Measurements from ENCODE around the gene ADA.
"Not testable (repeated sequence)": the region's sequence is repeated elsewhere in the genome, so short reads cannot be mapped to it uniquely, and the experiment has no call there.

The ADA gene

DNA sequence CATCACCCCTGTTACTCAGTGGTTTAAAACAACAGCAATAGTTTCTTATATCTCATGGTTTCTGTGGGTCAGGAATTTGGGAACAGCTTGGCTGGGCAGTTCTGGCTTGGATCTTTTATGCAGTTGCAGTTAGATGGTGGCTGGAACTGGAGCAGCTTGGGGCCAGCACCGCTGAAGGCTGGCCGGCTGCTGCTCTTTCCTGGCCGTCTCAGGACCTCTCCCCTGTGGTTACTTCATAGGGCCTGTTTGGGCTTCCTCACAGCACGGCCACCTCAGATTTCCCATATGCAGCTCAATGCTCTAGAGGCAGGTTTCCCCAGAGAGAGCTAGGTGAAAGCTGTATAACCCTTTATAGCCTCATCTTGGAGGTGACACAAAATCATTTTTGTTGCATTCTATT, 53.6 kb downstream of the ADA start:
- DNase-seq, result no peak

DNA sequence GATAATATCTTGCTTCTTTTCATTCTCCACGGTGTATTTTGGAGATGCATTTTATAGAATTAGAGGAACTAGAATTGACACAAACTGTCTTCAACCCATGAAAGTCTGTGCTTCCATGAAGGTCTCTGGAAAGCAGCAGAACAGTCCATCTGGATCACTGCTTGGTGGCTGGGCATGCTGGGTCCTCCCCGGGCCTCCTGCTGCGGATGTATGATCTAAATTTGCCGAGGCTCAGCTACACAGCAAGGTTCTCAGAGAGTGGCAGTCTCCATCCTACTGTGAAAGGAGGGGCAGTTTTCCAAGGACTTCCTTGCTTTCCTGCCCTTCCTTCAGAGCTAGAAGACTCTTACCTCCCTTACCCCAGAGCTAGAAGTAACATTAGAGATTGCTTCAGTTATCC, 54.0 kb downstream of the ADA start:
- DNase-seq, result no peak

DNA sequence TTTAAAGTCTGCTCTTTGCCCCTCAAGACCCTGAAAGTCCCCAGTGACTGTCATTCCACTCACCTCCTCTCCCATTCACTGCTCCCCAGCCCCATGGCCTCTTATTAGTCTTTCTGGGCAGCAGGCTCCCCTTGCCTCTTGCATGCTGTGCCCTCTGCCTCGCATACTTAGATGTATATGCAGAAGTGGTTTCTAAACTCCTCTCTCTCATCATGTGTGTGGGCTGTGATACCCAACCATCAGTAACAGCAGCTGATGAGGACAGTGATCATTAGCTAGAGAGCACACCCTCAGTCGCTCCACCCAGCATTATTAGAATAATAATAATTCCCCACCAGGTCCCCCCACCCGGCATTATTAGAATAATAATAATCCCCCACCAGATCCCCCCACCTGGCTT, 54.6 kb downstream of the ADA start:
- no peak for DNase-seq

DNA sequence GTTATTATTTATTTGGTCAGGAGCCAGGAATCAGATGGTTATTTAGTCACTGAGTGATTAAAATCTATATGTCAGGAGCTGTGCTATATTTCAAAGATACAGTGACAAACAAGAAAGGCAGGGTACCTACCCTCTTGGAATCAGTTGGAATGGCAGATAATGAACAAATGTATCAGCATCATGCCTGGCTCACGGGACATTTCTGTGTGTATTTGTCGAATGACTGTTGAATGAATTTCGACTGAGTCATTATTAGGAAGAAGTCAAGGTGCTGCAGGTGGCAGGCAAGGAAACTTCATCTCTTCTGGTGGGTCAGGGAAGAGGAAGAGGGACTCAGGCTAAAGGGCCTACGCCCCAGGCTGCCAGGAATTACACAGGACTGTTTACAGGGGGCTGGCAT, 55.5 kb downstream of the ADA start:
- DNase-seq, result no peak

DNA sequence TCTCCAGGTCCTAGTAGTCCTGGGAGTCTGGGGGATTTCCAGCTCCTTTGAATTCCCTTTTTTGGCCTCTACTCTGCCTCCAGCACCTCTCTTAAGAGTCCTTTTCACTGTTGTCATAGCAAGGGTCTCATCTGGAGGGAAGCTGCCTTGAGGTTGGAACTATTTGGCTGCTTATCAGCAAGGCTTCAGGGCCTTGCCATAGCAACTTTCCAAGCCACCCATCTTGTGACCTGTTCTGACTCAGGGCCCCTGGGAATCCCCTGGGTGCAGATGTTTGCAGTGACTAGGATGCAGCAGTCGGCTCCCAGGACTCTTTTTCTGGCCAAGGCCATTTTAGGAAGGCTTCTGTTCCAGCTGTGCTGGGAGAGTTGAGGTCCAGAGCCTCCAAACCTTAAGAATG, 56.8 kb downstream of the ADA start:
- DNase-seq, result no peak

DNA sequence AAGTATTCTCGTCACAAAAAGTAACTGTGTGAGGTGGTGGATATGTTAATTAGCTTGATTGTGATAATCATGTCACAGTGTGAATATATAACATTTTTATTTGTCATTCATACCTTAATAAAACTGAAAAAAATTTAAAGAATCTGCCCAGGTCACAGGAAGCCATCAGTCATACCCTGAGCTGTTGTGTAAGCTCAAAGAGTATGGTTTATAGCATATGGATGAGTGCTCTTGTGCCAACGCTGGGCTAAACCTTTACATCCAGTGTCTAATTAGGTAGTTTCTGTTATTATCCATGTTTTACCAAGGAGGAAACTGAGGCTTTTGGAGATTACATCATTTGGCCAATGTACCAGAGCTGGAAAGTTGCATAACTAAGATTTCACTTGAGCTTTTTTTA, 57.7 kb downstream of the ADA start:
- no peak for DNase-seq

DNA sequence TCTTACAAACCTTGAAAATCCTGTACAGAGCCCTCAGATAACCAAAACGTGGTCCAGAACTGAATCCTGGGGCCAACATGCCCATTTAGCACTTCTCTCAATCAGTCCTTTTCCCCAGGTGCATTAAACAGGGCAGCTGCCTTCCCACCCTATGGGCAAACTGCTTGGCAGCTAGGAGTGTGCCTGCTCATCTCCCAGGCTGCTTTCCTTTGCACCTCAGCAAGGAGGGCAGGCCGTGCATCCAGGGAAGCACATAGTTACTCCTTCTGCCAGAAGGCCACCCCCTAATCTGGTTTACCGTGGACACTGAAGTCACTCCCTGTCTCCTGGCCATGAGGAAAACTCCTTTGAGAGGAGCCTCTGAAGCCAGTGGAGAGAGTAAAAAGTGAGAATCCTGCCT, 59.1 kb downstream of the ADA start:
- no peak for DNase-seq

DNA sequence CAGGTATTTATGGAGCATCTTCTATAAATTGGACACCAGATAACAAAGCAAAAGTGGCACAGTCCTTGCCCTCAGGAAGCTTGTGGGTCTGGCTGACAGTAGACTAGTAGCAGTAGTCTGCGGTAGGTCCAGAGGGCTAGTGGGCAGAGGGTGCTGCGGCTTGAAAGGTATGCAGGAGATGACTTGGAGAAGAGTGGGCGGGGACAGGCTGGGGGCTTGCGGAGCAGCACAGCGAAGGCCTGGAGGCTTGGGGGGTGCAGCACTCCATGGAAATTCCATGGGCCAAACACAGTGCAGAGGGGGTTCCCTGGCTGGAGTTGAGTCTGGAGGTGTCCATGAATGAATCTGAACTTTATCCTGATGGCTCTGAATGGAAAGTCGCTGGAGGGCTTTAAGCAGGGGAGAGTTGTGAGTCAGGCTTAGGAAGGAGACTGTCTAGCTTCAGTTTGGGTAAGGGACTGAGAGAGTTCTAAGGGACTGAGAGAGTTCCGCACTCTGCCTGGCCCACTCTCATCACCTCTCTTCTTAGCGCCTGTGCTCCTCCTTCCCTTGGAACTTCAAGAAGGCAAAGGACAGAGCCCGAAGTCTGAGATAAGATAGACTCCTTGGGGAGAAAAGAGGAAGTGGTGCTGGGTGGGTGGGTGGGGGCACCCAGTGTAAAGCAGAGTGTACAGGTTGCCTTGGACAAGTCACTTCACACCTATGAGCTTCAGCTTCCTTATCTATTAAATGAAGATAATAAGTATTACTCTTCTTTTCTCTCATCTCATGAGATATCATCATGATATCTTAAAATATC, 60.3 kb downstream of the ADA start:
- no peak for DNase-seq

DNA sequence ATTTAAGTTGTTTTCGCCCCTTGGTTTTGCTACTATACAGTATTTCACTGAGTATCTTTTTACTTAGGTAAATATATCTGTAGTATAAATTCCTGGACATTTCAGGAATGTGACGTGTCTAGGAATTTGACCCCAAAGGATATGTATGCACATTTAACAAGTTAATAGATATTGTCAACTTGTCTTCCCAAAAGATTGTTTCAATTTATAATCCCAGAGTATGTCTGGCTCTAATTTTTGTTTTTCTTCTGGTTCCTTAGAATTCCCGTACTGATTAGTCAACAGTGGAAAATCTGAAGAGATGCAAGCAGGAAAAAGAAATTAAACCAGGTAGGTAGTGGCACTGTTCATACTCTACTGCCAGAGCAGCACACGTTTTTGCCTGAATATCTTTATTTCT, 62.0 kb downstream of the ADA start:
- DNase-seq, result no peak

DNA sequence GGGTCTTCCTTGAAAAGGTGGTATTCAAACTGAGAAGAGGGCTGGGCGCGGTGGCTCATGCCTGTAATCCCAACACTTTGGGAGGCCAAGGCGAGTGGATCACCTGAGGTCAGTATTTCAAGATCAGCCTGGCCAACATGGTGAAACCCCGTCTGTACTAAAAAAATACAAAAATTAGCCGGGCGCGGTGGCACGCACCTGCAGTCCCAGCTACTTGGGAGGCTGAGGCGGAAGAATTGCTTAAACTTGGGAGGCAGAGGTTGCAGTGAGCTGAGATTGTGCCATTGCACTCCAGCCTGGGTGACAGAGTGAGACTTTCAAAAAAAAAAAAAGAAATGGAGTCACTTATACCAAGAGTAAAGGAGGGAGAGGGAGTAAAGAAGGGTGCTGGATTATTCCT, 63.2 kb downstream of the ADA start:
- DNase-seq, result not testable (repeated sequence)

DNA sequence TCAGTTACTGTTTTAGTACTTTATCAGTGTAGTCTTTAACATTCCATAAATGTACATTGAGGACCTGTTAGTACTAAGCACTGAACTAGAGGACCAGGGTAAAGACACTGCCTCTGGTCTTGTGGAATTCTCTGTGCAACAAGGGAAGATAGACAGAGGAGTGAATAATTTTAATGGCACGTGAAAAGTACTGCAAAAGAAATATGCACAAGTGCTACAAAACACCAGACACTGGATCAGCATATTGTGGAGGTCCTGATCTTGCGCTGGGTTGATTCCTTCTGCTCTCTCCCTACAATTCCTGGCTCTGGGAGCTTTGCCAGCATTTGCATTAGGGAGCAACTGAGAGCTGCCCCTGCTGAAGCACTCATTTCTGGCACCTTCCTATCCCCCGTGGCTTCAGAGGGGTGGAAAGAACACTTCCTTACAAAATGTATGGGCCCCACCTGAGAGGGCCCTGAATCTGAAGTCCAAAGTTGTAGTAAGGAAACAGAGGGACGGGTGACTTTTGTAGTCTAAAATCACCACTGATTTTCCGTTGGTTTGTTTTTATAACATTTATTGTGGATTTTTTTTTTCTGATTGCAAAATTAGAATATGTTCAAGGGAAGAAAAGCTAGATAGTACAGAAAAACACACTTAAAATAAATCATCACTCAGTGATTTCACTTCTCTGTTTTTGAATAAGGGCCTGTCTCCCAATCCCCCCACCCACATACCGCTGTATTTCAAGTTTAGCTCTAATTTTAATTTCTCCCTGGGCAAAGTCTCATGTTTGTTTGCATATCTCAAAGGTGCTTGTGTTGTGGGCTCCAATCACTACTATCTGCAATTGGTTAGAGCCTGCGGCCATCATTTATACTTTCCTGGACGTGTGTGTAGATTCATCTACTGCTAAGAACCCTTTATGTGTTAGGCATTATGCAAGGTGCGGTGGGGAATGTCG, 64.2 kb downstream of the ADA start:
- DNase-seq, result no peak

DNA sequence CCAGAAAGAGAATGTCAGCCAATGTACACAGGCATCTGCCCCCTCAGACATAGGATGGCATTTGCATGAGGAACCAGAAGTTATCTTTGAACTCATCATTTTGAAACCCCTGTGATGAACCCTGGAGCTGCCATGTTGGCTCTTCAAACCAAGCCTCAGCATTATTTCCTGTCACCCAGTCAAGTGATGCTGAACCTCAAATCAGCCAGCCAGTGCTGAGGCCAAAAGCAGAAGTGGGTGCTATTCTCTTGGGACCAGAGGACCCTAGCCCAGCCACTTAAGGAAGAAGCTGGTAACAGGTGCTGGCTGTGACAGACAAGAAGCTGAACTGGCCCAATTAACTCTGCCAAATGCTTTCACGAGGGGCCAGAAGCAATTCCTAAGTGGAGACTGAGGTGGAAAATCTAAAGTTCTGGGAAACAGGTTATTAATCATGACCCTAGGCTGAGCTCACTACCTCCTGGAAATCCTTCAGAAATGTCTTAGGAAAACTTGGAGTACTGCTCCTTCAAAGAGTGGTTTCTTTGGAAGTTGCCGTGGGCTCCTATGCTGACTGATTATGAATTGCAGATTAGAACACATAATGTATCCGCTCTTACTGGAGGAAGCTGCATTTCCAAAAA, 65.1 kb downstream of the ADA start:
- DNase-seq, result no peak

DNA sequence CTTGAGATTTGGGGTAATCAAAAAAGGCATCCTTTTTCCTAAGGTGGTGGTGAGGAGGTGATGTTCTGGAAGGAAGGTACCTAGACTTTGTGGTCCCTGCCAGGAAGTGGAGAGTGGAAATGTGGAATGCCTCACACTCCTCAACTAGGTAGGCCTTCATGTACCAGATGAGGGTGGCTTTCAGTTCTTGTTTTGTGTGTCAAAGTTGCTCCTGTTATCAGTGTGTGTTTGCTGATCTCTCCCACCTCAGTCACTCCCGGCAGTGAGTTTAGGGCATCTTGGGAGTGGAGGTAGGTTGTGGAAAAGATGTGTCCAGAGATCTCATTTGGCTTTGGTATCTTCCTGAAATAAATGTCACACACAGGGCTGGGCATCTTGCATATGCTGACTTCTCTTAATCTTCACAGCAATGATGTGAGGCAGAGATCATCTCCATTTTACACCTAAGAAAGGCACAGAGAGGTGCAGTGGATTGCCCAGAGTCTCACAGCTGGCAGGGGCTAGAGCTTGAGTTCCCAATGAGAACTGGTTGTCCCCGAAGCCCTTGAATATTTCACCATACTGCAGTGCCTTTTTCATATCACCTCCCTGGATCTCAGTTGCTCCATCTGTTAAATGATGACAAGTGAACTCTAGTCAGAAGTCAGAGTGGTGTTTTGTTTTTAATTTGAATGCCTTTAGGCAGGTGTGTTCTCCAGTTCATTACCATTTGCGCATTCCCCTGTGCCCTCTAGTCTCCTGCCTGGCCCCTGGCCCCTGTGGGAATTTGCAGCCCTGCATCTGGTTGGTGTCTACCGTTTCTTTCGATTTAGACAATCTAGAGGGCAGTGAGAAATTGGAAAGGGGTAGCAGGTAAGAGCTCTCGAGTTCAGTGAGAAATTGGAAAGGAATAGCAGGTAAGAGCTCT, 66.2 kb downstream of the ADA start:
- DNase-seq, result no peak

DNA sequence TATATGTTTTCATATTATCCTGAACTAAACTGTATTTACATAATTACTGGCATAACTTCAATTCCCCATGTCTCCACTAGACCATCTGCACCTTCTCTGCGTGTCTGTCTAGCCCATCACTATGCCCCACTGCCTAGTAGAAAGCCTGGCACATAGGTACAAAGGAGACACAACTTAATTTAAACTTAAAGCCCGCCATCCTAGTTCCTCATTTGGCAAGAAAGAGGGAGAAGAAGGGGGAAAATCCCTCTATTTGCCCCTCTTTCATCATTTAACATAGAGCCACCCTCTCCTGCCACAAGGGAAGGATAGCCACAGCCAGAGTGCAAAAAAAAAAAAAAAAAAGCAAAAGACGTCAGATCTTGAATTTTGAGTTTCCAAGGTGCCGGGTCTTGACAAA, 67.3 kb downstream of the ADA start:
- no peak for DNase-seq

DNA sequence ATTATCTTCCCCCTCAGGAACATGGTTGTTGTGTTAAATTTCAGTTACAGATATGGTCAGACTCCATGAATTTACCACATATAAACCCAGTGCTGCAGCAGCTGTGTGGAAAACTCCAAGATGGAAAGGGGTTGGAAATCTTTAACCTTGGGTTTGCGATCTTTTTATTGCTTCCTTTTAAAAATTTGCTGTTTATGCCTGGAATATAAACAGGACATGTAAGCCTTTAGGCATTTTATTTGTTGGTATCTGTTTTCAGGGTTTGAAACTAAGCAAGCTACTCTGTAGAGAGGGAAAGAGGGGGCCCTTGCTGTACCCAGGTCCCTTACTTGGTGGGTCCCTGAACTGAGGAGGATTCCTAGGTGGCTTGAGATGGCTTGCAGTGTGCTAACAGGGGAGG, 68.3 kb downstream of the ADA start:
- DNase-seq, result no peak

DNA sequence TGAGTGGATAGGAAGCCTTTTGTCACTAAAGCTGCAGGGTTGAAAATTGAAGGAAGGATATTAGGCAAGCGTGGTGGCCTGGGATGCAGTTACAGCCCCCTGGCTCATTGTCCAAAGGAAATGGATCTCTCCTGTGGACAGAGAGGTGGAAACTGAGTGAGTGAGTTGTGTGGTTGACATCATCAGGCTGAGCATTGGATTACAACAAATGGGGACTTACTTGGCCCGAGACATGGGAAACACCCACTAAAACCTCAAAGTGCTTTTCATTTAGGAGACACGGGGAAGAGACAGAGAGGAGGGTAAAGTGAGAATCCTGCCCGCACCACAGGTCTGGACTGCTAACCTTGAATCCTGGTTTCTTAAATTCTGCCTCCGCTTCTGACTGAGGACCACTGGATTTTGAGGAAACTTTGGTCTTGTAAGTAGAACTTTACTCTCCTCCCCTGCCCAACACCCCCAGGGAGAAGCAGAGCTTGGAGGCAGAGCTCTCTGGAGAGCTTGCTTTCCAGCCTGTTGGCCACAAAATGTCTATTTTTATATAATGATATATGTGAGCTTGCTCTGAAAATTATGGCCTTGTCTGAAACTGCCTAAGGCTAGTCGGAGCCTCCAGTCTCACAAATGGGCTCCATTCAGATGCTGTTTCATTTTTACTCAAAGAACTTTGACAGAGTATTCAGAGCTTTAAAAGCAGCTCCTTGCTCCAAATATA, 69.0 kb downstream of the ADA start, which contains the start of gene PKIG:
PKIG (plus strand) TSS at position 269 of the 715 bp plus-strand sequence. CDS start 31,978 bp downstream, outside the sequence.
- DNase-seq, result no peak

DNA sequence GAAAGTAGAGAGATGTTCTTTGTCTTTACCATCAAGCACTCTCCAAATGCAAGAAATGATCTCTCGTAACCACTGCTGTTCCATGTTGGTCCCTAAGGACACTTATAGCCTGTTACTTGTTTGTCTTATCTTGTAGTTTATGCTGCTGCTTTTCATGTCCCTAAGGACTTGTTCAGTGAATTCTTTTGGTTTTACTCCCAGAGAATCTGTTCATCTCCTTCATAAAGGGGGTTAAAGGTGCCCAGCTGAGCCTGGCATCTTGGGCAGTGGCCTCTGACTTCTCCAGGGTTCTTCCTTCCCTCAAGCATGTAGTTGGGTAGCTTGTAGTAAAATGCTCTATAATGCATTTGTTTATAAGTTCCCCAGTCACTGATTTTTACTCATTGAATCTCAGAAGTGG, 70.0 kb downstream of the ADA start:
- DNase-seq, result no peak

DNA sequence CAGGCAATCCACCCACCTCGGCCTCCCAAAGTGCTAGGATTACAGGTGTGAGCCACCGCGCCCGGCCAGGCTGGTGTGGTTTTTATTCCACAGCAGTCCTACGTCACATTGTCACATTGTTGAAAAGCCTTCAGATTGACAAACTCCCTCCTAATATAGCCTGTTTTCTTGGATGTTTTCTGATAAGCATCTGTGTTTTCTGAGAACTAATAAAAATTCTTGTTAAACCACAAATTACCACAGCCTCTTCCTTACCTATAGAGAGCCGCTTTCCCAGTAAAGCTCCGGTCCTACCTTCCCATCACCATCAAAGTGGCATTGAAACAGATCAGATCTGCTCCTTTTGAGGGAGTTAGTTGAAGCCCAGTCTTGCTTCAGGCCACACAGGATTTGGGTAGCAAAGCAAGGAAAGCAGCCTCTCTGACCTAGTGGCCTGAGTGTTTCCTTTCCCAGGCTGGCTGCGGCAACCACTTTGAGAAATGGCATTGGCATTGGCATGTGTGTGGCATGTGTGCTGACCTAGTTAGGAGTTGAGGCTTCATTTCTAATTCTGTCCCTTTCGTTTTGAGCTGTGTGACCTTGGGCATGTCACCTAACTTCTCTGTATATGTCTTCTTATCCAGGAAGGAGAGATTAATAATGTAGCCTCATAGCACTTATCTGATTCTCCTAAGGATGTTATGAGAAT, 70.8 kb downstream of the ADA start:
- DNase-seq, result no peak

DNA sequence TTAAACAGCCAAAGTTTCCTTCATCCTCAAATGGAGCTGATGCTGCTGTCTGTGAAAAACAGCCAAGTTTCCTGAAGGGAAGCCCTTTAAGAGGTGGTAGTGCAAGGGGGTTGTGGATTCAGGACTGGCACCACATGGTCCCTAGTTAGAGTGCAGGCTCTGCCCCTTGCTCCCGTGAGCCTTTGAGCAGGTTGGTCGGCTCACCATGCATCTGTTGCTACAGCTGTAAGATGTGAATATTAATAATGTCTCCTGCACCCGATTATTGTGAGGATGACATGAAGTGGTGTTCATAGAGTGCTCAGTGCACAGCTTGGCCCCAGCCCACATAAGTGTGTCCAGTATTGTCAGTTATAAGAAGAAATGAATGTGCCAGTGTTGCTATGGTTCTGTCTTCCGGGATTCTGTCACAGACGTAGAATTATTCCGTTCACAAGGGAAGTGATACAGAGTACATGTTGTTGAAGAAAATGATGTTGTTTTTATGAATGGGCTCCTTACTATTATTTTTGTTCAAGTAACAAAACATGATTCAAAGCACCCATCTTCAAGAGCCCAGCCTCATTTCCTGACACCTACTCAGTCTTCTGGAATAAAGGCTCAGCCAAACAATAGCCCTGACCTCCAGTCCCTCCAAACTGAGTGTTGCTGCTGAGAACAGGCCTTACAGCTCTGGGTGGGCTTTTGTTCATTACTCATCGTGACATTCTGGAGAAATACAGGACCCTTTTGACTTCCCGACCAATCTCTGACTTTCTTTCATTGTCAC, 72.0 kb downstream of the ADA start:
- DNase-seq, result no peak

DNA sequence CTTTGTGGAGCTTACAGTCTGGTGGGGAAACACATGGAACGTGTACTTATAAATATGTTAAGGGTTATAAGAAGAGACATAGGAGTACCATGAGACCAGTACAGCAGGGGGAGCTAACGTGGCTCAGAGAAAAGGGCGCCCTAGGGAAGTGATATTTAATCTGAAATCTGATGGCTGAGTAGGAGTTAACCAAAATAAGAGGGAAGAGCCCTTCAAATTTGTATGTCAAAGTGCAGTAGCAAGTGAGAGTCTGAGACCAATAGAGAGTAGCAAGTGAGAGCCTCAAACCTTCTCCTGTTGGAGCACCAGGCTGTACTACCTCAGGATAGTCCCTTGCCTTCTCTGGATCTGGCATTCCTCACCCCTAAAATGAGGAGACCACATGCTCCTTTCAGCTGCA, 75.2 kb downstream of the ADA start:
- DNase-seq, result no peak

Data from activated effector memory CD4-positive, alpha-beta T cell treated with anti-CD3 and anti-CD28 coated beads, Interleukin-2, amount 50 U/mL, for 16 hours (primary cell).